OCI-M2 (cell line): ENCODE results near the gene CYTH1.
A peak's percentile ranks its signal among the peaks of the same experiment; 100 is the strongest.
"Not testable (repeated sequence)": the region's sequence is repeated elsewhere in the genome, so short reads cannot be mapped to it uniquely, and the experiment has no call there.

ENCODE experiments used
- DNase-seq: peaks from one replicate; lab custom pipeline; 2025; ENCODE audit not compliant: unreplicated experiment; lab: John Stamatoyannopoulos, UW

The CYTH1 gene

DNA sequence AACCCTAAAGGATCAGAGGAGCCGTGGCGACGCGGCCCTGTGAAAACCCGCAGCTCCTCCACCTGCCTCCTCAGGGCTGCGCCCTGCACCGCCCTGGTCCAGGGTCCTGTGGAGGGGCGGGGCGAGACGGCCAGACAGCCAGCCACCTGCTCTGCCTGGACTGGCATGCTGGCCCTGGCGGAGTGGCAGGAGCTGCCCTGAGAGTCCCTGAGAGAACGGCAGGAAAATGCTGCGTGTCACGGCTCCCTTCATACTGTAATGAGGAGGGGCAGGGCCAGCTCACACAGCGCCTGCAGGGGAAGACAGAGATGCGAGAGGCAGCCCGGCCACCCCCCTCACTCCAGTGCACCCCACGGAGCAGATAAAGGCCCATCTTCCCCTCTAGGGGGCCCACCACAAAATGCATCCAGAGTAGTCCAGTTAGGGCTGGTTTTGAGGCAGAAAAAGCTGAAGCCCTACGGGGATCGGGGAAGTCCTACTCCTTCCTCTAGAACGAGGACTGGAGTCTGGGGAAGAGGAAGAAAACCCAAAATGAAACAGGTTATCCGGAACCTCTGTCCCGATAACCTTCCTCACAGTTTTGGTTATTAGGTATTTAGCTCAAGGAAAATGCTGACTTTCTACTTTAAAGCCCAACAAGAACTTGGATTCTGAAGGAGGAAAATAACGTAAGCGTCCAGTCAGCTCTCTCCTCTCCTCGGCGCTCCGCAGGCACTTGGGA lies 107.3 kb downstream of the CYTH1 start:
- DNase-seq, result no peak

DNA sequence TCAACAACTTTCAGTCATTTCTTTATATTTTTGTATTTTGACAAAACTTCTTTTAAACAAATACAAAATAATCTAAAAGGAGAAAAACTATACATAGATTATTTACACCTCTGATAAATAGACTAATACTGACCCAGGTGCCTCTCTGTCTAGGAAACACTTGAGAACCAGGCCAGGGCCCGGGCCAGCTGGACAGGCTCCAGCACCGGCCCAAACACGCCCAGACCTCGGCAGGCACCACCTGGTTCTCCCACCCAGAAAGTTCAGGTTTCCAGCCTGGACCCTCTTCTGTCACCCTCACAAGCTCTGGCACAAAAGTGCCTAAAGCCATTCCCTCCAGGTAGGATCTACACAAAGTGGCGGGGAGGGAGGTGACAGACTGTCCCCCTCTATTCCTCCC lies 107.9 kb downstream of the CYTH1 start:
- DNase-seq, result no peak

DNA sequence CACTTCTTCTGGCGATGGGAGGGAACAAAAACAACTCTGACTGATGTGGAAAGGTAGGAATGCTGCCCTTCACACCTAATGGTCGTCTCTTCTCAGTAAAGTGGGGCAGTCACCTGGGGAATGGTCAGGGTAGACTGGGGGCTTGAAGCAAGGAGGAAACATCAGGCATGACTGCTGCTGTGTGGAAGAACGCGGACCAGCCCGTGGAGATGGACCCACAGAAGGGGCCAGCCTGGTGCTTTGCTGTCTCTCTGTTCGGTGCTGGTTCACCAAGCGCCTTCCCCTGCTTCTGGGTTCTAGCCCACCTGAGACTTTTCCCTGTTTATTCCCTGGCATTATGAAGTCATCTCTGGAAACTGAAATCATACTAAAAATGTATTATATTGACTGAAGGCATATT lies 108.7 kb downstream of the CYTH1 start:
- DNase-seq, result no peak

DNA sequence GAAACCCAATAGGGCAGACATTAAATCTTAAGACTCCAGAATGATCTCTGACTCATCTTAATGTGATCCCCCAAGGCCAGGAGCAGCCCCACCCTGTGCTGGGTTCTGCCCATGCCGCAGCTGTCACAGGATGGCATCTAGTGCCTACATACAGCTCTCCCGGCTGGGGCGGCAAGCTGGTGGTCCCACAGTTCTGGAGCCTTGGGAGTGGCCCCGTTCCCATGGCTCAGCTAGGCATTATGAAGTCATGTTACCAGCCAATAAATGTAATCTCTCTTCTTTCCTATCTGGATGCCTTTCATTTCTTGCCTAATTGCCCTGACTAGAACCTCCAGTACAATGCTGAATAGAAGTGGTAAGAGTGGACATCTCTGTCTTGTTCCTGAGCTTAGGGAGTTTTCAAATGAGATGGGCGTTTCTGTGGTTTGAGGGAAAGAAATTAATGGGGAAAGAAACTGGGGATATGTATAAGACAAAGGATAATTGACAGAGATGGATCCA lies 109.2 kb downstream of the CYTH1 start:
- no peak for DNase-seq

DNA sequence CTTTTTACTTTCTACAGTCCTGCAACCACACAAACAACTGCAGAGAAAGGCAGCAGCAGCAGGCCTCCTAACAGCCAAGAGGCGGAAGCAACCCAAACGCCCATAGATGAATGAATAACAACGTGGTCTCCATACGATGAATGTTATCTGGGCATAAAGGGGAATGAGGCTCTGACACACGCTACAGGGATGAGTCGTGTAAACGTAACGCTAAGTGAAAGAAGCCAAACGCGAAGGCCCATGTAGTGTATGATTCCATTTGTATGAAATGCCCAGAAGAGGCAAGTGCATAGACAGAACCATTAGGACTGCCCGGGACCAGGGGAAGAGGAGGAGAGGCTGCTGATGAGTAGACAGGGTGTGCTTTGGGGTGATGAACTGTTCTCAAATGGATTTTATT lies 110.1 kb downstream of the CYTH1 start:
- no peak for DNase-seq

DNA sequence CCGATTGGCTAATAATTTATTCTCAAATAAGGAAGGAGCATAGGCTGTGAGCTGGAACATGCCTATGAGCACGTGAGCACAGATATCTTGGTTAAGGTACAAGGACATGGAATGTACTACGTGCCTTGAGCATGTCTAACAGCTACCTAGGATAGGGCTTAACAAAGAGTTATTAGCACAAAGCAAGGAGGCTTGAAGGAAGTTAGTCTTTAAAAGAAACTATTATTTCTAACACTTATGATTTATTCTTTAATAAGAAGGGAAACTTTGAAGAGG lies 110.4 kb downstream of the CYTH1 start:
- DNase-seq, result not testable (repeated sequence)

DNA sequence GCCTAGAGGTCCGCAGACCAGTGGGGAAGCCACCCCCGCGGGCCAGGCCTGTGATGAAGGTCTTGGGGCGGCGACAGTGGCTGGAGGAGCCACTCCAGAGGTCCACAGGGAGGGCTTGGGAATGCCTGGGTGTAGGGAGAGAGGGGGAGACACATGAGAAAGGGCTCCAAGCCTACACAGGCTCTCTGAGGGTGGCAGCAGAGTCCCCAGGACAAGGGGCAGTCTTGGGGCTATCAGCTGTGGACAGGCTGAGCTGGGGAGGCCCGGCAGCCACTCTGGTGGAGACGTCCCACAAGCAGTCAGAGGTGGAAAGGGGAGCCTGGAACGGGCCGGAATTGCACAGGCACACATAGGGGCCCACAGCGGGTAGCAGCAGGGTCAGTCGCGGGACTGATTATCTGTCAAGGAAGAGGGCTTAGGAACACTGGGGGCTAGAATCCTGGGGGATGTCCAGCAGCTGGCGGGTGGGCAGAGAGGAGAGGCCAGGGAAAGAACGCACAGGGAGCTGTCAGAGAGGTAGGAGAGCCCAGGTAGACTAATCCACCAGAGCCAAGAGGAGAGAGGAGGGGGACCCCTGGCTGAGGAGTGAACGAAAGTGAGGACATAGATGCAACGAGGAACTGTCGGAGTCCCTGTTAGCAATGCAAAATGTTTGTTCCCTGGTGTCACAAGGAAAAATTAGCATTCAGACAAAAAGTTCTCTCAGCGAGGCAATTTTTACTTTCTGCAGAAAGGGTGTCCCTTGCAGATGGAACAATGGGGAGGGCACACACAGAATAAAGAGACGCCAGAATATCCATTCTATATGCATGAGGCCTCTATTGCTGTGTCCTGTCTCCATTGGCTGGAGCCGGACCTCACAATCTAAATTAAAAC lies 111.0 kb downstream of the CYTH1 start:
- DNase-seq, result no peak

DNA sequence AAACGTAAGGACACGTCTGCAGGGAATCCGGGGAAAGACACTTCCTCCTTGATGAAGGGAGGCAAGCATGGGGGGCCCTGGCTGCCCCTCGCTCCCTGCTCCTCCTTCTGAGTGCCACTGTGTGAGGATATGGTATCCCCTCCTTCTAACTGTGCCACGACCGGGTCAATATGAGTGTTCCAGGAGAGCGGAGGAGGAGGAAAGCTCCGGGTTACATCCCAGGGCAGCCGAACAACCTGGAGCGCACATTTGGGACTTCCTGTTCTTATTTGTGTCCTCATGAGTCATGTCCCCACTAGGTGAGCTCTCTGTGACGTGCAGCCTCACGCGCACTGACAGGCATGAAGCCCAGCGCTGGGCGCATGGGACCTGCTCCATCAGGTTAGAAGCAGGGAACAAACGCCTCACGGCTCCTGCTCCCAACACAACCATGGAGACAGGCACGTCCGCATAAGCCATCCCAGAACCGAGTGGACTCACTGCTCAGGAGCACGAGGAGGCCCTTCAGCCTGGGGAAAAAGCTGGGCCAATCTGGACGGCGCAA lies 112.0 kb downstream of the CYTH1 start:
- no peak for DNase-seq

DNA sequence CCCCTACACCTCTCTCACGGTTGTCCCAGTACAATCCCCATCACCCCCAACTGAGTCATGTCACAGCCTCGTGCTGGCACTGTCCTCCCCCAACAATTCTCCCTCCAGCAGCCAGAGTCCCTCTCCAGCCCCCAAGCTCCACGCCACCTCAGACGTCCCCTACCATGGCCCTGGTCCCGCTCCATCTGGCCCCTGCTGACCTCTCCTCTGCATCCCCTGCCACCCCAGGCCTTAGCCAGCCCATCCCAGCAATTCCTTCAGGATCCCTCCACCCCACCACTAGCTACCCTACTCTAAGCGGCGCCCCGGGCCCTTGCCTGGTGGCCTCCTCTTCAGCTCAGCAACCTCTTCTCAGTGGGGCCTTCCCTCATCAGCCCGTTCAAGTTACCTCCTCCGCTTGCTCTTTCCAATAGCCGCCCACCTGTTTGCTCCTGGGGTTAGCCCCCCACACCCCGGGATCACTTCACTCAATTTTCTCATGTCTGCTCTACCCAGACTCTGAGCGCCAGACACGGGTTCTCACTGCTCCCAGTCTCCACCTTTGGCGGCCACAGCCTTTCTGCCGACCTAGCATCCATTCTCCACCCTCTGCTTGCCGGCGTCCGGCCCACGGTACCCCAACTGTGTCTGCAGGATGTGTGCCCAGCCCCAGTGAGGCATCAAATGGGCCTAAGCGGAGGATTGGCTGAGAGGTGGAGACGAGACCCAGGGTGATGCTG lies 112.7 kb downstream of the CYTH1 start:
- no peak for DNase-seq

DNA sequence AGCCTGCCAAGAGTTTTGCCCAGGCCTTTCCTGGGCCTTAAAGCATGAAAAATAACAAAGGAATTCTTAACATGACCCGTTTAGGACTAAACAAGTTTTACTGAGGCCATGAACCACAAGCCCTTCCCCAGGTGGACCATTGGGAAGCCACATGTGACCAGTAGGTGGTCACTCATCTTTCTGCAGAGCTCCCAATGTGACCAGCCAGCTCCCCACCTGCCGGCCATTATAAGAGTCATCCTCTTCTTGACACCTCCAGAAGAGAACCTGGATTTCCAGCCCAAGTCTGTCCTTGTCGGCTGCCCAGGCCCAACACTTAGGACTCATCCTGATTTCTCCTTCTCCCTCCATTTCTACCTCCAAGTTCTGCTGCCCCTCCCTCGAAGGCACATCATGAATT lies 113.2 kb downstream of the CYTH1 start:
- no peak for DNase-seq

DNA sequence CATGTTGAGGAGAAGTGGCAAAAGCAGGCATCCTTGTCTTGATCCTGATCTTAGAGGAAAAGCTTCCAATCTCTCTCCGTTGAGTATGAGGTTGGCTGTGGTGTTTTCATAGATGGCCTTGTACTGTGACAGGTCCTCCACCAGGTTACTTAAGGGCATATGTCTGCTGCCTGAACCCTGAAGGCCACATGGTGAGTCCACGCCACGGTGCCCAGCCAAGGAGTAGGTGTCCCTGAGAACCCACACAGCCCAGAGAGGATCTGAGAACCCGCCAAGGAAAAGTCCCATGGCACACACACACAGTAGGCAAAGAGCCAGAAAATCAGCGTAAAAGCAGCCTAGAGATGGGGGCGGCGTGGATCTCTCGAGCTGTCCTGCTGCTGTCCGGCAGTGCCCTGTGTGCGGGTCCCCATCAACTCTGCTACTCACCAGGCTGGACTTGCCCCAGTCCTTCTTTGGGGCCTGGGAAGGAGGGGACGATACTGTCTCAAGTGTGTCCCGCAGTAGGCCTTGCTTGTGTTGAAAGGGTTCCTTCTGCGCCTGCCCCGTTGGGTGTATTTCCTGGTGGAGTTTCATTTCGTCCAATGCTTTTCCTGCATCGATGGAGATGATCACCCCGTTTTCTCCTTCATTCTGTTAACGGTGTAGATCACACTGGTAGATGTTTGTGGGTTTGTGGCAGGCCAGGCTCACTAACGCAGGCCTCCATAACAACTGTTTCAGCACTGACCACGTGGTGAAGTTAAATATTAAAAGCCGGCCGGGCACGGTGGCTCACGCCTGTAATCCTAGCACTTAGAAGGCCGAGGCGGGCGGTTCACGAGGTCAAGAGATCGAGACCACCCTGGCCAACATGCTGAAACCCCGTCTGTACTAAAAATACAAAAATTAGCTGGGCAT lies 114.1 kb downstream of the CYTH1 start:
- no peak for DNase-seq

DNA sequence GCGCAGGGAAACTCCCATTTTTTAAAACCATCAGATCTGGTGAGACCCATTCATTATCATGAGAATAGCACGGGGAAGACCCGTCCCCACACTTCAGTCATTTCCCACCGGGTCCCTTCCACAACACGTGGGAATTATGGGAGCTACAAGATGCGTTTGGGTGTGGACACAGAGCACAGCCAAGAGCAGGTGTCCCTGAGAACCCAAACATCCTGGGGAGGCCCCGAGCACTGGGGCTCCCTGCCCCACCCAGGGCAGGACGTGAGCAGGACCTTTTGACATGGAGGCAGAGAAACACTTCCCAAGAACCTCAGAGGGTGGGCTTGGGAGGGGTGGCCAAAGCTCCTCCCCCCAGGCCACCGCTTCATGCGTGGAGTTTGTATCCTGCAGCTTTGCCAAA lies 115.0 kb downstream of the CYTH1 start:
- no peak for DNase-seq

DNA sequence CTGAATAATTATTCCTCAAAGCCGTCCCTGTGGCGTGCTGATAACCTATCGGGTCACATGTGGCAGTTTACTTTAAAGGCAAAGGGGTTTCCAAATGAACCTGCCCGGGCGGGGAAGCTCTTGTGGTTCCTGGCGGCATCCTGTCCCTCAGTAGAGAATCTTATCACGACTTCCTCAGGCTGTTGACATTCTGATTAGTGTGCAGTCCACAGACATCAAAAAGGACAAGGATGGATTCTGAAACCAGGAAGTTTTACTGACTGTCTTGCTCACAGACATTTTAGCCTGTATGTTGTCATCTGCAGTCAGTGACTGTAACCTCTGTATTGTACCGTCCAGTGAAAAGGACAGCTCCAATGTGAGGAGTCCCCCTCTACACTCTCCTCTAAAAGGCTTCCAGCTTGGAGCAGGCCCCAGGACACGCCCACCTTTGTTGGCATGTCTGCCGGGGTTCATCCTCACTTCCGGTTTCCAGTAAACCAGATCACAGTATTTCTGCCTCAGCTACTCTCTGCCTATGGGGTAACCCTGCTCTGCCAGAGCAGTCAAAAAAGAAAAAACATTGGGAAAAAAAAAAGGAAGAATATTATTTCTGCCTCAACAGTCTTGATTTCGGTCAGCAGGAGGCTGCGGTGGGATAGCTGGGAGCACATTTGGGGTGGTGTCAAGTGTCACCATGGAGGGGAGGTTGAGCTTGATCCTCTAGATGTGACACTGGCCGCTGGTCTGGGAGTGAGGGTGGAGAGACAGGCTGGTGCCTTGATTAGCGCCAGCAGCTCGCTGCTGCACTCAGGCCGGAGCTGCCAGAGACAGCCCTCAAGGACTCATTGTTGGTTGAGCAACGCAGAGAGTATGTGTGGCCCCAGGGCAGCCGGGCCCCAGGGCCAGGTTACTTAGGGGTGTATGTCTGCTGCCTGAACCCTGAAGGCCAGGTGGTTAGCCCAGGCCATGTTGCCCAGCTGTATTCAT lies 115.8 kb downstream of the CYTH1 start:
- DNase-seq, result peak; percentile 68

DNA sequence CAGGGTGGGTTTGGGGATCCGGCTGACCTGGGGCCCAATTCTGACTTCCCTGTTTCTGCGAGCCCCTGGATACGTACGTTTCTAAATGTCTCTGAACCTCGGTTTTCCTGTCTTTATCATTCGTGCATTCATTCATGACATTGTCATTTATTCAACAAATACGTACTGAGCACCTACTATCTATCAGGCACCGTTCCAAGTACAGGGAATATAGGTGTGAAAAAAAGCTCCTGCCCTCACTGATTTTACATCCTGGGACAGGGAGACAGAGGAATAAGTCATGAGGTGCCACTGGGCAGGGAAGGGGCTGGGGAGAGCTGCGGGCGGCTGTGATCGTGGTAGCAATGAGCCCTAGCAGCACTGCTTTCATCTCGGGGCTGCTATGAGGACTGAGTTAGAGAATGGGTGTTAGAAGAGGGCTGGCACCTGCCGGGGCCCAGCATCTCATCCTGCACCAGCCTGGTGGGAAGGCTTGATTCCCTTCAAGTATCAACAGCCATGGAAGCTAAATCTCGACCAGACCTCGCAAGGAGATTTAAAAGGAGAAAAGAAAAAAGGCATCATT lies 116.6 kb downstream of the CYTH1 start:
- DNase-seq, result no peak

DNA sequence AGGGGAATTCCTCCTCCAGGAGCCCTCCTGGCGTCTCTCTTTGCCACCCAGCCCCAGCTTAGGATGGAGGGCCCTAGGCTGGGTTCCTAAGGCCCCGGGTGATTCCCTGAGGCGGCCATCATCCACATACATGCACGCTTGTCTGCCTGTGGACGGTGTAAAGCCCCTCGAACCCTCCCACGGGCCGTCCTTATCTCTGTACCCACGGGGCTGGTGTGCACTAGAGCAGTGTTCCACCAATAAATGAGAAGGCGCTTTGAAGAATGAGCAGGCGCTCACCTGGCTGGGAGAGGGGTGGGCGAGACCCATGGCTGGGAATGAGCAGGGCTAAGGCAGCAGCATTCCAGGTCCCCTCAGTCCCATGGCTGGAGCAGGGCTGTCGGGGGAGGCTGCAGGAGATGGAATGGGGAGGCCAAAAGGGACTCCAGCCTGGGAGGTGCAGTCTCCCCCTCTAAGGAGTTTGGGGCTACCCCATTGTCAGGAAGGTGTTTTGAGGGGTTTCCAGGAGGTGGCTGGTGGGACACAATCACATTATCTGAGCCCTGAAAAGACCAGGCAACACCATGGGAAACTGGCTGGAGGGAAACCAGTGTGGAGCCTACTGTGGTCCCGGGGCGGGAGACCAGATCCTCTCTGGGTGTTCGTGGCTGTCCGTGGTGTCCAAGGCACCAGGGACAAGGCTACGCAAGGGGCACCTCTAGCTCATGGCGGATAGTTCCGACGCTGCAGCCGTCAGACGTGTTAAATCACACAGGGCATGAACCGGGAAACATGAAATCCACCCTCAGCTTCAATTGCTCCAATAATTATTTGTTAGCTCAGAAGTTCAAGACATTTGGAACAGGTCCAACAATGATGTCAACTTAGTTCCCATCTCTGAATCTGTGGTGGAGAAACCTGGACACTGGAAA lies 117.3 kb downstream of the CYTH1 start:
- no peak for DNase-seq

DNA sequence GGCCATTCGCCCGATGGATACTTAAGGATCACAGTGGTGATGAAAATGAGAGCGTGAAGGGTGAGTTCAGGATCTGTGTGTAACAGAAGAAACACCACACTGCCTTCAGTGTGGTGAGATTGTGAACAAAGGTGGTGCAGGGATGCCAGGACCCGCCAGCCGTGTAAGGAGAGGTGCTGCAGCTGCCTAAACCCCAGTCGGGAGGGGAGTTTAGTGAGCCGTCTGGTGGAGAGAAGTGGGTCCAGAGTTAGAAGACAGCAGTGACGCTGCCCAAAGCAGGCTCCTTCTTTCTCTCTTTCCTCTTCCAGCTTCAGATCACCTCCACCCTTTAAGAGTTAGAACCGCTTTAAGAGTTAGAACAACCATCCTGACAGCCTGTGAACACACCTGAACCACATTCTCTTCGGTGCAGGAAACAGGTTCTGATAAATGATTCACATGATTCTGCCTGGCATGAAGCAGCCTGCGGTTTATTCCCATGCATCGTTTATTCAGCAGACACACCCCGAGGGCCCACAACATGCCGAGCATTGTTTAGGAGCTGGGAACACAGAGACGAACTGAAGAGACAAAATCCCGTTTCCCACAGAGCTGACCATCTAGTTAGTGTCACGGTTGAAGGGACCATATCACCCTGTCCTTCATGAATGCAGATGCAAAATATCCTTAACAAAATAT lies 120.8 kb downstream of the CYTH1 start:
- DNase-seq, result no peak

DNA sequence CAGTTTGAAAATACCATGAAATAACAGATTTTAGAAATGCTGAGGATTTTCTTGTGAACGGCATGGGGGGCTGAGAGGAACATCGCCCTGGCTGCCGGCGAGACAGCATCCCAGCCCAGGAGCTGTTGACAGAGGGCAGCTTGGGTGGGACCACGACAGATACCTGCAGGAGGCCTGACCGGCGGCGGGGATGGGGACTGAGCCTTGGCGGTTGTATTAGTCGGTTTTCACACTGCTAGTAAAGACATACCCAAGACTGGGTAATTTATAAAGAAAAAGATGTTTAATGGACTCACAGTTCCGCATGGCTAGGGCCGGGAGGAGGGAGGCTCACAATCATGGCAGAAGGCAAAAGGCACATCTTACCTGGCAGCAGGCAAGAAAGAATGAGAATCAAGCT lies 122.5 kb downstream of the CYTH1 start:
- DNase-seq, result no peak
